ENCODE measurements around the gene AGFG2. TPM values are rescaled to one million over a fixed set of nuclear protein-coding genes. Genes with fewer than 3 reads are reported as not detected.

AGFG2 gene
- total and polyA plus RNA-seq, 10 of the 15 experiments (the other 5 are each of a cell fraction or from before 2014, with no cell fraction given), result 0.90 to 71.5 (median 25.4) TPM

GRCh38 chr7:100571829-100572116 lies 32.8 kb downstream of the AGFG2 start:
- BruUV-seq (replicated peaks), result no TSS peak
- POLR2A ChIA-PET, result interaction anchor here (1.0 to 1.3 kb wide), 2 partner anchors 13 to 154 kb away, joined by 3 to 4 read pairs; no protein-coding TSS in a partner anchor
- Histone ChIP-seq H3K4me3 (no peak overlapping the region), H3K27ac (ENCODE audit: control insufficient read depth, insufficient read depth) (no peak overlapping the region), H3K4me1 (ENCODE audit: control insufficient read depth, insufficient read depth, low read length) (peaks cover 30% of the 10 kb centered on the region), H3K9me3 (replicated peaks; ENCODE audit: control insufficient read depth, insufficient read depth, low read length) (no peaks in the 10 kb centered on the region), H3K79me2 (ENCODE audit: control insufficient read depth, insufficient read depth, low read length) (no peaks in the 10 kb centered on the region), H3K27me3 (replicated peaks in 1 of 2; ENCODE audit: control insufficient read depth in 2 of 2, insufficient read depth in 2 of 2, low read length in 1 of 2) (no peaks in the 10 kb centered on the region), H3K9ac (ENCODE audit: control insufficient read depth, insufficient read depth, low read length) (no peak overlapping the region), H4K20me1 (ENCODE audit: control insufficient read depth, insufficient read depth) (no peaks in the 10 kb centered on the region), H3K4me2 (ENCODE audit: control insufficient read depth, insufficient read depth) (no peak overlapping the region), H2AFZ (ENCODE audit: control insufficient read depth, low read depth, low read length) (no peak overlapping the region), H3K36me3 (ENCODE audit: control insufficient read depth in 2 of 2, insufficient read depth in 2 of 2, low read length in 1 of 2) (peaks cover 0 to 7% of the 10 kb centered on the region in 2 experiments; a peak in 3 of 4 replicates)
- FAIRE-seq, result no peak
- RAD21 ChIA-PET (ENCODE audit: unreplicated experiment), result interaction anchor here (0.6 kb wide), 1 partner anchor 15 kb away, joined by 3 read pairs; the partner anchor contains the start of genes FBXO24 and LRCH4
- in situ Hi-C loops (cut with MboI) (no loop called here), intact Hi-C loops (cut with micrococcal nuclease; ENCODE audit: unreplicated experiment) (no loop called here)
- TF ChIP-seq IKZF1 (conservative IDR thresholded peaks at IDR 0.05), result no peak
- 0 out of 2 replicates have a peak, but pooled peaks have one; percentile 23 for TF ChIP-seq POLR2AphosphoS5 (IDR thresholded peaks at IDR 0.05; ENCODE audit: low read length)
- CTCF ChIA-PET, result interaction anchor here (1.1 to 1.9 kb wide), 4 partner anchors 11 to 133 kb away, joined by 3 to 6 read pairs (median 4); partner anchors contain the start of genes FBXO24 and LRCH4
- no peak for ATAC-seq
- WGBS (ENCODE audit: insufficient coverage, insufficient replicate concordance, low lambda C conversion rate, missing lambda C conversion rate), result 92% methylated on average over 2 of the region's 2 CpGs
- SMC1A ChIA-PET (ENCODE audit: uncharacterized antibody, unreplicated experiment), result interaction anchor here (1.4 kb wide), 1 partner anchor 12 kb away, joined by 4 read pairs; no protein-coding TSS in a partner anchor
- DNase-seq (ENCODE audit: low read depth, low spot score), result no peak

GRCh38 chr7:100572281-100572948 lies 33.4 kb downstream of the AGFG2 start:
- SMC1A ChIA-PET (ENCODE audit: uncharacterized antibody, unreplicated experiment), result no interaction called here
- Histone ChIP-seq H3K9ac (ENCODE audit: control insufficient read depth, insufficient read depth, low read length) (no peak overlapping the region), H3K36me3 (ENCODE audit: control insufficient read depth in 2 of 2, insufficient read depth in 2 of 2, low read length in 1 of 2) (peaks cover 0 to 9% of the 10 kb centered on the region in 2 experiments; a peak in 3 of 4 replicates), H3K27ac (ENCODE audit: control insufficient read depth, insufficient read depth) (no peak overlapping the region), H4K20me1 (ENCODE audit: control insufficient read depth, insufficient read depth) (no peaks in the 10 kb centered on the region), H3K79me2 (ENCODE audit: control insufficient read depth, insufficient read depth, low read length) (no peaks in the 10 kb centered on the region), H2AFZ (ENCODE audit: control insufficient read depth, low read depth, low read length) (no peak overlapping the region), H3K27me3 (replicated peaks in 1 of 2; ENCODE audit: control insufficient read depth in 2 of 2, insufficient read depth in 2 of 2, low read length in 1 of 2) (no peaks in the 10 kb centered on the region), H3K4me1 (ENCODE audit: control insufficient read depth, insufficient read depth, low read length) (peaks cover 29% of the 10 kb centered on the region), H3K4me3 (no peak overlapping the region), H3K4me2 (ENCODE audit: control insufficient read depth, insufficient read depth) (no peak overlapping the region), H3K9me3 (replicated peaks; ENCODE audit: control insufficient read depth, insufficient read depth, low read length) (no peaks in the 10 kb centered on the region)
- ATAC-seq (no peak), DNase-seq (ENCODE audit: low read depth, low spot score) (no peak), FAIRE-seq (no peak)
- POLR2A ChIA-PET, result no interaction called here
- CTCF ChIA-PET, result interaction anchor here (0.5 to 0.7 kb wide), 2 partner anchors 12 to 215 kb away, joined by 3 read pairs; no protein-coding TSS in a partner anchor
- in situ Hi-C loops (cut with MboI) (no loop called here), intact Hi-C loops (cut with micrococcal nuclease; ENCODE audit: unreplicated experiment) (no loop called here)
- 82% methylated on average over 14 of the region's 20 CpGs for WGBS (ENCODE audit: insufficient coverage, insufficient replicate concordance, low lambda C conversion rate, missing lambda C conversion rate)
- RAD21 ChIA-PET (ENCODE audit: unreplicated experiment), result no interaction called here
- no TSS peak for BruUV-seq (replicated peaks)
- no peak for TF ChIP-seq JUND (IDR thresholded peaks at IDR 0.05; ENCODE audit: low read depth, low read length)
- TF ChIP-seq MXI1 (IDR thresholded peaks at IDR 0.05; ENCODE audit: low read depth, low read length), result no peak
- TF ChIP-seq RELB (IDR thresholded peaks at IDR 0.05; ENCODE audit: low read depth), result no peak
- TF ChIP-seq CBFB (IDR thresholded peaks at IDR 0.05; ENCODE audit: low read depth), result no peak
- TF ChIP-seq, protein P1, sequence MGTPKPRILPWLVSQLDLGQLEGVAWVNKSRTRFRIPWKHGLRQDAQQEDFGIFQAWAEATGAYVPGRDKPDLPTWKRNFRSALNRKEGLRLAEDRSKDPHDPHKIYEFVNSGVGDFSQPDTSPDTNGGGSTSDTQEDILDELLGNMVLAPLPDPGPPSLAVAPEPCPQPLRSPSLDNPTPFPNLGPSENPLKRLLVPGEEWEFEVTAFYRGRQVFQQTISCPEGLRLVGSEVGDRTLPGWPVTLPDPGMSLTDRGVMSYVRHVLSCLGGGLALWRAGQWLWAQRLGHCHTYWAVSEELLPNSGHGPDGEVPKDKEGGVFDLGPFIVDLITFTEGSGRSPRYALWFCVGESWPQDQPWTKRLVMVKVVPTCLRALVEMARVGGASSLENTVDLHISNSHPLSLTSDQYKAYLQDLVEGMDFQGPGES (IDR thresholded peaks at IDR 0.05), result no peak
- no peak for TF ChIP-seq E2F4 (IDR thresholded peaks at IDR 0.05; ENCODE audit: low read depth, low read length)
- TF ChIP-seq, protein P2, sequence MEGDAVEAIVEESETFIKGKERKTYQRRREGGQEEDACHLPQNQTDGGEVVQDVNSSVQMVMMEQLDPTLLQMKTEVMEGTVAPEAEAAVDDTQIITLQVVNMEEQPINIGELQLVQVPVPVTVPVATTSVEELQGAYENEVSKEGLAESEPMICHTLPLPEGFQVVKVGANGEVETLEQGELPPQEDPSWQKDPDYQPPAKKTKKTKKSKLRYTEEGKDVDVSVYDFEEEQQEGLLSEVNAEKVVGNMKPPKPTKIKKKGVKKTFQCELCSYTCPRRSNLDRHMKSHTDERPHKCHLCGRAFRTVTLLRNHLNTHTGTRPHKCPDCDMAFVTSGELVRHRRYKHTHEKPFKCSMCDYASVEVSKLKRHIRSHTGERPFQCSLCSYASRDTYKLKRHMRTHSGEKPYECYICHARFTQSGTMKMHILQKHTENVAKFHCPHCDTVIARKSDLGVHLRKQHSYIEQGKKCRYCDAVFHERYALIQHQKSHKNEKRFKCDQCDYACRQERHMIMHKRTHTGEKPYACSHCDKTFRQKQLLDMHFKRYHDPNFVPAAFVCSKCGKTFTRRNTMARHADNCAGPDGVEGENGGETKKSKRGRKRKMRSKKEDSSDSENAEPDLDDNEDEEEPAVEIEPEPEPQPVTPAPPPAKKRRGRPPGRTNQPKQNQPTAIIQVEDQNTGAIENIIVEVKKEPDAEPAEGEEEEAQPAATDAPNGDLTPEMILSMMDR (IDR thresholded peaks at IDR 0.05 in 2 of 3, conservative IDR thresholded peaks at IDR 0.05 in 1 of 3; ENCODE audit: control insufficient read depth in 2 of 3, extremely low read depth in 1 of 3, insufficient read depth in 1 of 3, low read depth in 3 of 3, low read length in 3 of 3), result no peak
- TF ChIP-seq MTA2 (IDR thresholded peaks at IDR 0.05; ENCODE audit: low read depth), result no peak

All from GM12878 (cell line).